Thyroid gland (tissue), 4 donors: ENCODE measurements around the gene KCTD8.

Experiments
- POLR2A ChIP-seq, 2 donors: fragments of 450-650 bp; IDR thresholded peaks; one replicate each; pipeline ENCODE4 v1.6.1; 2017; ENCODE audit warnings: antibody characterized with exemption in 2 of 2, mild to moderate bottlenecking in 2 of 2, moderate library complexity in 1 of 2
- TF ChIP-seq, protein P1 (sequence below), 6 experiments: fragments of 200-600 bp in 3 of 6; fragments of 450-650 bp in 3 of 6; sonication (generic) in 3 of 6; IDR thresholded peaks; one replicate each; pipeline ENCODE4 v1.5.1; 2016 to 2019; ENCODE audit warnings: antibody characterized with exemption in 6 of 6, mild to moderate bottlenecking in 2 of 6, inconsistent platforms in 1 of 6, moderate library complexity in 1 of 6

DNA sequence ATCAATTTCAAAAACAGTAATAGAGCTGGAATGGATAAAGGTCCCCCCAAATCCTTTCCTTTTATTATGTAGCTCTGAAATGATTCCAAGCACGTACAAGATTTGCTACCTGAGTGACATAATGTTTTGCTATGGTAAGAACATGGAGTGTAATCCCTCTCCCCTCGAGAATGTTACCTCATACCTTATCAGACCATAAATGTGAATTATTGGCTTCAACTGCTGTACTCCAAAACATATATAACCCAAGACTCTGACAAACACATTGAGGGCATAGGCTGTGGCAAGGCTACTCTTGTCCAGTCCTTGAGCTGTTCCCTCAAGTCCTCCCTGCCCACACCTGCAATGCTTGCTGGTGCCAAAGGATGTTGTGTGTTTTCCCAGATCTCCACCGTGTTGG is 286.9 kb downstream of the KCTD8 start:
- TF ChIP-seq, protein P1, sequence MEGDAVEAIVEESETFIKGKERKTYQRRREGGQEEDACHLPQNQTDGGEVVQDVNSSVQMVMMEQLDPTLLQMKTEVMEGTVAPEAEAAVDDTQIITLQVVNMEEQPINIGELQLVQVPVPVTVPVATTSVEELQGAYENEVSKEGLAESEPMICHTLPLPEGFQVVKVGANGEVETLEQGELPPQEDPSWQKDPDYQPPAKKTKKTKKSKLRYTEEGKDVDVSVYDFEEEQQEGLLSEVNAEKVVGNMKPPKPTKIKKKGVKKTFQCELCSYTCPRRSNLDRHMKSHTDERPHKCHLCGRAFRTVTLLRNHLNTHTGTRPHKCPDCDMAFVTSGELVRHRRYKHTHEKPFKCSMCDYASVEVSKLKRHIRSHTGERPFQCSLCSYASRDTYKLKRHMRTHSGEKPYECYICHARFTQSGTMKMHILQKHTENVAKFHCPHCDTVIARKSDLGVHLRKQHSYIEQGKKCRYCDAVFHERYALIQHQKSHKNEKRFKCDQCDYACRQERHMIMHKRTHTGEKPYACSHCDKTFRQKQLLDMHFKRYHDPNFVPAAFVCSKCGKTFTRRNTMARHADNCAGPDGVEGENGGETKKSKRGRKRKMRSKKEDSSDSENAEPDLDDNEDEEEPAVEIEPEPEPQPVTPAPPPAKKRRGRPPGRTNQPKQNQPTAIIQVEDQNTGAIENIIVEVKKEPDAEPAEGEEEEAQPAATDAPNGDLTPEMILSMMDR (IDR thresholded peaks at IDR 0.05): no peak
- no peak for TF ChIP-seq POLR2A (IDR thresholded peaks at IDR 0.05)
